BJ (cell line): ENCODE data around the gene MAST2. TPM values are rescaled to one million over a fixed set of nuclear protein-coding genes. Genes with fewer than 3 reads are reported as not detected.

Source experiments
- CTCF ChIA-PET: fragments of 350-600 bp; formaldehyde crosslinking; extraction: SDS; loops from one replicate; lab custom pipeline; 2021; ENCODE audit warnings: antibody characterized with exemption, inconsistent platforms; lab: Yijun Ruan, JAX
- POLR2A ChIA-PET: fragments of 300-600 bp; sonication (Branson Sonifier 250); formaldehyde crosslinking; extraction: SDS; loops from one replicate; lab custom pipeline; 2021; ENCODE audit warnings: antibody characterized with exemption; lab: Charles Lee
- DNase-seq: peaks from one replicate; pipeline ENCODE4 v3.0.0-alpha.2; 2011; ENCODE audit warnings: low read depth
- H3K27me3 ChIP-seq: 2 replicates; pipeline ENCODE4 v1.6.0; 2011; ENCODE audit warnings: low read length; ENCODE audit not compliant: control insufficient read depth, insufficient read depth
- H3K36me3 ChIP-seq: 2 replicates; pipeline ENCODE4 v1.5.1; 2011; ENCODE audit warnings: low read length; ENCODE audit not compliant: control insufficient read depth, insufficient read depth
- H3K4me3 ChIP-seq: 2 replicates; pipeline ENCODE4 v1.5.1; 2011; ENCODE audit warnings: low read depth, mild to moderate bottlenecking, control low read depth, low read length
- polyA plus RNA-seq: library from polyadenylated mRNA; depleted of rRNA; stranded (reverse); fragments of >200 nt; gene quantifications from 2 replicates; pipeline ENCODE4 v1.2.3, GENCODE V29; 2011
- TF ChIP-seq, protein P1 (sequence below): IDR thresholded peaks from 2 replicates; pipeline ENCODE4 v1.5.1; 2011; ENCODE audit warnings: low read depth, mild to moderate bottlenecking, control low read depth, inconsistent platforms, low read length, moderate library complexity; ENCODE audit not compliant: insufficient read depth

The MAST2 gene
- polyA plus RNA-seq, 1 experiment, result 47.2 TPM

DNA sequence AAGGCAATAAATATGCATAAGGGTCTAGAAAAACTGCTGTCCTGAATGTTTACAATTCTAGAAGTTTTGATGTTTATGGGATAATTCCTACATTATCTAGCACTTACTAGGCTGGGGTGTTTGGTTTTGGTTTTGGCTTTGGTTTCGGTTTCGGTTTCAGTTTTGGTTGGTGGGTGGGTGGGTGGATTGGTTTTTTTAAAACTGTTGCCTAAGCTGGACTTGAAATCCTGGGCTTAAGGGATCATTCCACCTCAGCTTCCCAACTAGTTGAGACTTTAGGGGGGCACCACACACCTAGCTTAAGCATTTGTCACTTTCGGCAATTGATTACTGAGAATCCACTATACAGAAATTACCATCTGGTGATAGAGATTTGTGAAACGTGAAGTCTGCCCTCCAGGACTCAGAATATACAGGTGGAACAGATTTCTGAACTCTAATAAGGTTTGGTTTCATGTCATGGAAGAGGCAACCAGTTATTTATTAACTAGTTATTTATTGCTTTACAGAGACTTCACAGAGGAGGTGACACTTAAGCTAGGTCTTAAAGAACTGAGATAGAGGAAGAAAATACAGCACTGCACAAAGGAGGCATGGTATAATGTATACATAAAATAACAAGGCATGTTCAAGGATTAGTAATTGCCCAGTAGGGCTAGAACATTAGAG, 259.4 kb downstream of the MAST2 start:
- Histone ChIP-seq H3K27me3 (no peaks in the 10 kb centered on the region), H3K36me3 (no peaks in the 10 kb centered on the region), H3K4me3 (no peak overlapping the region)
- CTCF ChIA-PET, result interaction anchor here (1.0 to 1.3 kb wide), 3 partner anchors 8 to 12 kb away, joined by 3 to 7 read pairs (median 4); no protein-coding TSS in a partner anchor
- TF ChIP-seq, protein P1, sequence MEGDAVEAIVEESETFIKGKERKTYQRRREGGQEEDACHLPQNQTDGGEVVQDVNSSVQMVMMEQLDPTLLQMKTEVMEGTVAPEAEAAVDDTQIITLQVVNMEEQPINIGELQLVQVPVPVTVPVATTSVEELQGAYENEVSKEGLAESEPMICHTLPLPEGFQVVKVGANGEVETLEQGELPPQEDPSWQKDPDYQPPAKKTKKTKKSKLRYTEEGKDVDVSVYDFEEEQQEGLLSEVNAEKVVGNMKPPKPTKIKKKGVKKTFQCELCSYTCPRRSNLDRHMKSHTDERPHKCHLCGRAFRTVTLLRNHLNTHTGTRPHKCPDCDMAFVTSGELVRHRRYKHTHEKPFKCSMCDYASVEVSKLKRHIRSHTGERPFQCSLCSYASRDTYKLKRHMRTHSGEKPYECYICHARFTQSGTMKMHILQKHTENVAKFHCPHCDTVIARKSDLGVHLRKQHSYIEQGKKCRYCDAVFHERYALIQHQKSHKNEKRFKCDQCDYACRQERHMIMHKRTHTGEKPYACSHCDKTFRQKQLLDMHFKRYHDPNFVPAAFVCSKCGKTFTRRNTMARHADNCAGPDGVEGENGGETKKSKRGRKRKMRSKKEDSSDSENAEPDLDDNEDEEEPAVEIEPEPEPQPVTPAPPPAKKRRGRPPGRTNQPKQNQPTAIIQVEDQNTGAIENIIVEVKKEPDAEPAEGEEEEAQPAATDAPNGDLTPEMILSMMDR, result no peak
- no peak for DNase-seq
- POLR2A ChIA-PET, result no interaction called here

DNA sequence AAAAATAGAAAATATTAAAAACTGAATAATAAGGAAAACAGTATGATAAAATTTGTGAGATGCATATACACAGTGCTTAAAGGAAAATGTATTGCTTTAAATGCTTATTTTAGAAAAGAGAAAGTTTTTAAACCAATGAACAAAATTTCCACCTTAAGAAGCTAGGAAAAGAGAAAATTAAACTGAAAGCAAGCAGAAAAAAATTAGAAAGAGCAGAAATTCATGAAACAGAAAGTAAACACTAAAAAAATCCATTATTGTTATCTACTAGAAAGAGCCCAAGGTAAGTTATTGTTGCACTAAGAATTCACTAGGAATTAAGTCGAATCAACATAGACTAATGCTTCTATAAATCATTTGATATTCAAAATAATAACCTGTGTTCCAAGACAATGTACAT, 261.3 kb downstream of the MAST2 start:
- Histone ChIP-seq H3K27me3 (no peaks in the 10 kb centered on the region), H3K36me3 (no peaks in the 10 kb centered on the region), H3K4me3 (no peak overlapping the region)
- TF ChIP-seq, protein P1, result no peak
- no peak for DNase-seq
- CTCF ChIA-PET, result interaction anchor here (1.1 to 1.7 kb wide), 3 partner anchors 16 to 24 kb away, joined by 3 to 4 read pairs (median 3); no protein-coding TSS in a partner anchor
- POLR2A ChIA-PET, result no interaction called here

DNA sequence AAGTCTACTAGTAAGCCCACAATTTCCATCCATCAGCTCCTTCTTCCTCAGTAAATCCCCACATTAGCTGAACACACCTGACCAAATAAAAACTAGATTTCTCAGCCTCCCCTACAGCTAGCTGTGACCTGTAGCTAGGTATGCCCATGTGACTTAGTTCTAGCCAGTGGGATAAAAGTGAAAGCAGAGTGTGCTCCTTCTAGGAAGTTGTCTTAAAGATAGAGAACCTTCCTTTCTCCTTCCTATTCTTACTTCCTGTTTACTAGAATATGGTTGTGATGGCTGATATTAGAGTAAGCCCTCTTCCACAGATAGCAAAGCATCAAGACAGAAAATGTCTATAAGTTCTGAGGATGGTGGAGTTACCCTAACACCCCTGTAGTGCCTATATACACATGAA, 262.0 kb downstream of the MAST2 start:
- TF ChIP-seq, protein P1, result no peak
- no peak for DNase-seq
- no peaks in the 10 kb centered on the region for H3K27me3 ChIP-seq
- H3K36me3 ChIP-seq, result no peaks in the 10 kb centered on the region
- H3K4me3 ChIP-seq, result no peak overlapping the region
- ChIA-PET POLR2A (no interaction called here), CTCF (interaction anchor here (1.1 to 1.7 kb wide), 2 partner anchors 16 to 23 kb away, joined by 3 read pairs; no protein-coding TSS in a partner anchor)

DNA sequence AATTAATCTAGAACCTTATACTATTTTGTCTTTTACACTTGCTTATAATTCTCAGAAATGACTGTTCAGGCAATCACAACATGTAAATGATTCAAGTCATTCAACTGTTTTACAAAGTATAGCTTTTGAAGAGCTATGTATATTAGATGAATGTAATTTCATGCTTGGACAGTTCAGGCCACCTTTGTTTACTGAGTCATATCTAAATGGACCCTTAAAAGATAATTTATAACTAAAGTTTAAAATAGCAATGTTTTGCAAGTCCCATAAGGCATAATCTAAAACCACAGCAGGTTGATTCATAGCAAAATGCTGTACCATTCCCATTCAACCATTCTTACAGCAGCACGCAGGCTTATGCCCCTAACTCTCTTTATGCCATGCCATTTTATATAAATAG, 264.2 kb downstream of the MAST2 start:
- no peak overlapping the region for H3K4me3 ChIP-seq
- no peak for DNase-seq
- POLR2A ChIA-PET, result no interaction called here
- CTCF ChIA-PET, result no interaction called here
- H3K27me3 ChIP-seq, result no peaks in the 10 kb centered on the region
- TF ChIP-seq, protein P1, result no peak
- H3K36me3 ChIP-seq, result no peaks in the 10 kb centered on the region

DNA sequence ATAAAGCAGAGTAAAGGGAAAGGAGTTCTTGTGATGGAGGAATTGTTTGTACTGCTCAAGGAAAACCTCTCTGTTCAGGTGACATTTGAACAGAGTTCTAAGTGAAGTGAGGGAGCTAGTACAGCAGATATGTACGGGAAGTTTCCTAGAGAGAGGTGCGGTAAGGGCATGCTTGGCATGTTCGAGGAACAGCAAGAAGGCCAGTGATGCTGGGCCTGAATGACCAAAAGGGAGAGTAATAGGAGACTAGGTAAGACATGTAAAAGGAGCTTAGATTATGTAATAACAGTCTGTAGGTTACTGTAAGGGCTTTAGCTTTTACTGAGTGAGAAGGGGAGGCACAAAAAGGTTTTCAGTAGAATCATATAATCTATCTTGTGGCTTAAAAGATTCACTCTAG, 265.1 kb downstream of the MAST2 start:
- no peak for DNase-seq
- POLR2A ChIA-PET, result no interaction called here
- TF ChIP-seq, protein P1, result no peak
- no peaks in the 10 kb centered on the region for H3K27me3 ChIP-seq
- H3K4me3 ChIP-seq, result no peak overlapping the region
- CTCF ChIA-PET, result no interaction called here
- H3K36me3 ChIP-seq, result no peaks in the 10 kb centered on the region
